ENCODE results near the gene DIPK1A.

Gene DIPK1A

DNA sequence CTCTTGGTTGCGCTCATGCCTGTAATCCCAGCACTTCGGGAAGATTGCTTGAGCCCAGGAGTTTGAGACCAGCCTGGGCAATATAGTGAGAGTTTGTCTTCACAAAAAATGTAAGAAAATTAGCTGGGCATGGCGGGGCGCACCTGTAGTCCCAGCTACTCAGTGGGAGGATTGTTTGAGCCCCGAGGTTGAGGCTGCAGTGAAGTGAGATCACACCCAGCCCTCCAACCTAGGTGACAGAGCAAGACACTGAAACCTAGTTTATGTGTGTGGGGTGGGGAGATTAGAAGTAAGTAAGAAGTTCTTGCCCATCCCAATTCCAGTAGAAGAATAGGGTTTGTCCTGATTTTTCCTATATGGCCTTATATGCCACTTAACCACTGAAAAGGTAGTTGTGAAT is 127.4 kb downstream of the DIPK1A start:
- DNase-seq, result no peak

GRCh38 chr1:92832537-92833114 is 128.6 kb downstream of the DIPK1A start:
- DNase-seq, result no peak

GRCh38 chr1:92831762-92832536 is 129.3 kb downstream of the DIPK1A start, which contains the start of gene RPL5:
RPL5 (plus strand) TSS chr1:92832040; CDS start chr1:92832115, 75 bp downstream.
- DNase-seq, result peak; percentile 98

GRCh38 chr1:92831368-92831761 is 129.9 kb downstream of the DIPK1A start:
- DNase-seq, result no peak

DNA sequence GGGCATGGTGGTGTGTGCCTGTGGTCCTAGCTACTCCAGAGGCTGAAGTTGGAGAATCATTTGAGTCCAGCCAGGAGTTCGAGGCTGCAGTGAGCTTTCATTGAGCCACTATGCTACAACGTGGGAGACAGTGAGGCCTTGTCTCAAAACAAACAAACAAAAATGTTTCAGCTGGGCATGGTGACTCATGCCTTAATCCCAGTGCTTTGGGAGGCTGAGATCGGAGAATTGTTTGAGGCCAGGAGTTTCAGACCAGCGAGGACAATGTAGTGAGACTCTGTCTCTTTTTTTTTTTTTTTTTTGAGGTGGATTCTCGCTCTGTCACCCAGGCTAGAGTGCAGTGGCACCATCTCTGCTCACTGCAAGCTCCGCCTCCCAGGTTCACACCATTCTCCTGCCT is 134.5 kb downstream of the DIPK1A start:
- no peak for DNase-seq

GRCh38 chr1:92822879-92823278 is 138.4 kb downstream of the DIPK1A start:
- no peak for DNase-seq

DNA sequence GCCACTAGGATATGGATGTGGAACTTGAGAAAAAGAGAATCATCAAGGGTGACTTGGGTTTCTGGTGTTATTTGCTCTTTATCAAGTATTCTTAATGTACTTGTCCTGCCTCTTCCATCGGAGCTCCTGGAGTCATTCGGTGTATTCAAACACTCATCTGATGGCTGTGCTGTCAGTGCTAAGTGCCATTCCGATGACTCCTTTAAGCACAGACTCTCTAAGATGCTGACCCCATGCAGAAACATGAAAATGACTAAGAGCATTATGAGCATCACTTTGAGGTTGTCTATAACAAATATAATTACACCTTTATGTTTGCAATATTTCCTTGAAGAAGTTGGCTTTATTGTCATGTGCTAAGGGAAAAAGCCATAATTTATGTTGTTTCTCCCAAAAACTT is 140.7 kb downstream of the DIPK1A start:
- no peak for DNase-seq

DNA sequence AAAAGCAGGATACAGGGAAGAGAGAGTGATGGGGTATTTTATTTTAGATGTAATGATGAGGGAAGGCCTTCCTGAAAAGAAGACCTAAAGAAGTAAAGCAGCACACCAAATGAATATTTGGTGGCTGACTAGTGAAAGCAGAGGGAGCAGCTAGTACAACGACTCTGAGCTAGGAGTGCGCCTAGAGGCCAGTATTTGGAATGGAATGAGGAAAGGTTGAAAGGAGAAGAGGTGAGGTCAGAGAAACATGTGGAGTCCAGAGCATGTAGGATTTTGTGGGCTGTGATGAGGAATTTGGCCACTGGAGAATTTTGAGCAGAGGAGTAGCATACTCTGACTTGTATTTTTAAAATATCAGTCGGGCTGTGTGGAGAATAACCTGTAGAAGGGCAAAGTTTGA is 141.2 kb downstream of the DIPK1A start:
- DNase-seq, result no peak

DNA sequence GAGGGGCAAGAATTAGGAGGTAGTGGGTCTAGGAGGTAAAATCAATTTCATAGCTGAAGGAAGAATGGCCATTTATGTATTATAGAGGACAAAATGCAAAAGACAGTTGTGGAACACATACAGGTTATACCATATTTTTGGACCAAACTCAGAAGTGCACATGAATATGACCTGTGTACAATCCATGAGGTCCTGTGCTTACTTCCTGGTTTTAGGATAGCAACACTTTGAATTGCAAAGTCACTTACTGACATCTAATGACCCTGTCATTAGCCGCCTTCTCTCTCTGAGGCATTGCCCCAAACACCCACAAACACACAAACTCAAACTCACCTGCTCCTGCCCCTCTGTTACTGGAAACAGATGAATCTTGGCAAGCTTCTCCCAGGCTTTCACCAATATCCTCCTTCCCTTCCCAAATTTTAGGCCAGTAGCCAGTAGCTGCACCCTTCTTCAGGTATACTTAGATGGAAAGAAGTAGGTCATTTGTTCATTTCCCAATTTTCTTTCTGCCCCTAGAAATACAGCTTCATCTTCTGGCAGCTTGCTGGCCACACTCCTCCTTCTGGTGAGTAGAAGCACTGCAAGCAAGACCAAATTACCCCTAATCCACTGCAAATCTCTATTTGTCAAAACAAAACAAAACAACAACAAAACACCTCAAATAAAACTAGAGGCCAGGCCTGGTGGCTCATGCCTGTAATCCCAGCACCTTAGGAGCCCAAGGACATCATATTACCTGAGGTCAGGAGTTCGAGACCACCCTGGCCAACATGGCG is 143.1 kb downstream of the DIPK1A start:
- DNase-seq, result peak; percentile 40

- no peak for DNase-seq
These were observed 144.0 kb downstream of the DIPK1A start for GRCh38 chr1:92817137-92817697.

- no peak for DNase-seq
These were observed 144.5 kb downstream of the DIPK1A start for GRCh38 chr1:92816732-92817131.

DNA sequence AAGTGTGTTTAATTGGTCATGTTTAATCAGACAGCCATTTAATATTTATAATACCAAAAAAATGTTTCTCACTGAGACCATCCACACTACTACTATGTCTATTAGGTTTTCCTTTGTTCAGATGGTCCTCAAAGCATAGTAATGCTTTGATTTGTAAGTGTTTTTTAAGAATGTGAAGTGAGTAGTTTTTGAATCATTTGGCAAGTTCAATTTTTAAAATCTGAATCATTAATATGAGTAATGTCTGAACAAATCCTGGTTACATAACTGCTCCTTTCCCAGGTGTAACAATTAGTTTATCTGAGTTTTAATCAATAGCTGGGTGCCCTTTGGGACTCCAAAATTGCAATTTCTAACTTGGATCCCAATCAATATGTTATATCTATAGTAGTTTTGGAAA is 152.9 kb downstream of the DIPK1A start:
- DNase-seq, result no peak

GRCh38 chr1:92805216-92805615 is 156.0 kb downstream of the DIPK1A start:
- DNase-seq, result no peak

GRCh38 chr1:92804721-92805201 is 156.5 kb downstream of the DIPK1A start:
- no peak for DNase-seq

GRCh38 chr1:92803140-92803887 is 157.9 kb downstream of the DIPK1A start:
- no peak for DNase-seq

DNA sequence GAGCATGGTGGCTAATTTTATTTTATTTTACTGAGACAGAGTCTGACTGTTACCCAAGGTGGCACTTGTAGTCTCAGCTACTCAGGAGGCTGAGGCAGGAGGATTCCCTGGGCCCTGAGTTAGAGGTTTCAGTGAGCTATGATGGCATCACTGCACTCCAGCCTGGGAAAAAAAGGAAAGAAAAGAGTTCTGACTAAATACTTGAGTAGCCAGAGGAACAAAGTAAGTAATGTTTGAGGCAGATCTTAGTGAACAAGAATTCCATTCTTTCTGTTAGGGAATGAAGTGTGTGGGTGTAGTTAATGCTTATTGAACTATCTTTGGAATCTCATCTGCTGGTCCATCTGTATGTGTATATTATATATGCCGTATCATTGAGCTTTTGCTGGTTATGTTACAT is 163.3 kb downstream of the DIPK1A start:
- DNase-seq, result no peak

- no peak for DNase-seq
These were observed 164.0 kb downstream of the DIPK1A start for GRCh38 chr1:92797297-92797696.

- no peak for DNase-seq
These were observed 166.1 kb downstream of the DIPK1A start for GRCh38 chr1:92795166-92795565.

- DNase-seq, result no peak
These were observed 168.9 kb downstream of the DIPK1A start for GRCh38 chr1:92792340-92792782.
